ENCODE results near the gene CCR5AS.
"Not testable (repeated sequence)": the region's sequence is repeated elsewhere in the genome, so short reads cannot be mapped to it uniquely, and the experiment has no call there.

Gene CCR5AS

GRCh38 chr3:46410669-46411068 is 3.8 kb upstream of the CCR5AS start:
- DNase-seq (ENCODE audit: missing footprints) (no peak), ATAC-seq (no peak)
- intact Hi-C loops (cut with DNase I) = no loop called here

GRCh38 chr3:46409739-46410489 is 3.0 kb upstream of the CCR5AS start:
- intact Hi-C loops (cut with DNase I) = no loop called here
- ATAC-seq (peak; percentile 48), DNase-seq (ENCODE audit: missing footprints) (peak; percentile 76)

- intact Hi-C loops (cut with DNase I) = no loop called here
- ATAC-seq = no peak
Observed at GRCh38 chr3:46408853-46409252, 2.0 kb upstream of the CCR5AS start.

GRCh38 chr3:46407970-46408369 is 1.1 kb upstream of the CCR5AS start:
- peak; percentile 74 for ATAC-seq
- no peak for DNase-seq (ENCODE audit: missing footprints)
- intact Hi-C loops (cut with DNase I) = no loop called here

More at GRCh38 chr3:46408853-46409252, 2.0 kb upstream of the CCR5AS start:
- DNase-seq (ENCODE audit: missing footprints) = no peak

- intact Hi-C loops (cut with DNase I) = no loop called here
- no peak for DNase-seq (ENCODE audit: missing footprints)
- no peak for ATAC-seq
Observed at GRCh38 chr3:46406443-46406787, 451 bp downstream of the CCR5AS start.

- ATAC-seq (no peak), DNase-seq (ENCODE audit: missing footprints) (no peak)
- intact Hi-C loops (cut with DNase I) = no loop called here
Observed at GRCh38 chr3:46405301-46406019, 1.4 kb downstream of the CCR5AS start.

GRCh38 chr3:46402902-46403301 is 4.0 kb downstream of the CCR5AS start:
- ATAC-seq; intact Hi-C loops (cut with DNase I); DNase-seq (ENCODE audit: missing footprints): not testable (repeated sequence)

GRCh38 chr3:46401579-46401978 is 5.3 kb downstream of the CCR5AS start:
- ATAC-seq (no peak), DNase-seq (ENCODE audit: missing footprints) (no peak)
- intact Hi-C loops (cut with DNase I) = no loop called here

- intact Hi-C loops (cut with DNase I) = no loop called here
- DNase-seq (ENCODE audit: missing footprints) (no peak), ATAC-seq (no peak)
Observed at GRCh38 chr3:46400846-46401245, 6.0 kb downstream of the CCR5AS start.

- ATAC-seq (no peak), DNase-seq (ENCODE audit: missing footprints) (no peak)
- intact Hi-C loops (cut with DNase I) = no loop called here
Observed at GRCh38 chr3:46400000-46400734, 6.7 kb downstream of the CCR5AS start.

GRCh38 chr3:46399557-46399956 is 7.3 kb downstream of the CCR5AS start:
- intact Hi-C loops (cut with DNase I) = no loop called here
- DNase-seq (ENCODE audit: missing footprints) (no peak), ATAC-seq (no peak)

GRCh38 chr3:46399098-46399497 is 7.8 kb downstream of the CCR5AS start:
- no peak for ATAC-seq
- DNase-seq (ENCODE audit: missing footprints) = no peak
- intact Hi-C loops (cut with DNase I) = no loop called here

GRCh38 chr3:46398186-46398955 is 8.5 kb downstream of the CCR5AS start:
- intact Hi-C loops (cut with DNase I) = no loop called here
- DNase-seq (ENCODE audit: missing footprints) (no peak), ATAC-seq (no peak)

- no peak for DNase-seq (ENCODE audit: missing footprints)
- ATAC-seq = no peak
- intact Hi-C loops (cut with DNase I) = no loop called here
Observed at GRCh38 chr3:46397111-46397510, 9.8 kb downstream of the CCR5AS start.

- no peak for ATAC-seq
- intact Hi-C loops (cut with DNase I) = no loop called here
- no peak for DNase-seq (ENCODE audit: missing footprints)
Observed at GRCh38 chr3:46395766-46396530, 10.9 kb downstream of the CCR5AS start.

GRCh38 chr3:46395210-46395661 is 11.6 kb downstream of the CCR5AS start:
- ATAC-seq = no peak
- DNase-seq (ENCODE audit: missing footprints) = no peak
- intact Hi-C loops (cut with DNase I) = no loop called here

- ATAC-seq = peak; percentile 78
- intact Hi-C loops (cut with DNase I) = no loop called here
- DNase-seq (ENCODE audit: missing footprints) = no peak
Observed at GRCh38 chr3:46393554-46394434, 13.1 kb downstream of the CCR5AS start.

All from Right ventricle myocardium inferior (tissue), 1 donor.